Subcutaneous abdominal adipose tissue (tissue), 5 donors: ENCODE measurements around the gene ALOX15.
"Not testable (repeated sequence)": the region's sequence is repeated elsewhere in the genome, so short reads cannot be mapped to it uniquely, and the experiment has no call there.

Source experiments
- H3K27ac ChIP-seq: one replicate; pipeline ENCODE4 v1.7.0; 2013; ENCODE audit warnings: low read depth, mild to moderate bottlenecking, inconsistent platforms, low read length, moderate library complexity
- H3K27me3 ChIP-seq, 5 donors: one replicate each; pipeline ENCODE4 v1.7.0; 2013; ENCODE audit warnings: low read length in 5 of 5, inconsistent platforms in 1 of 5; ENCODE audit not compliant: control insufficient read depth in 5 of 5, insufficient read depth in 4 of 5
- H3K36me3 ChIP-seq, 5 donors: one replicate each; pipeline ENCODE4 v1.7.0; 2013; ENCODE audit warnings: low read length in 5 of 5; ENCODE audit not compliant: control insufficient read depth in 5 of 5, insufficient read depth in 5 of 5
- H3K4me1 ChIP-seq, 5 donors: one replicate each; pipeline ENCODE4 v1.7.0; 2013; ENCODE audit warnings: low read length in 5 of 5, mild to moderate bottlenecking in 3 of 5, moderate library complexity in 1 of 5; ENCODE audit not compliant: control insufficient read depth in 5 of 5, insufficient read depth in 5 of 5
- H3K4me3 ChIP-seq, 5 donors: one replicate each; pipeline ENCODE4 v1.7.0; 2013; ENCODE audit warnings: low read length in 5 of 5, low read depth in 1 of 5
- H3K9ac ChIP-seq, 5 donors: one replicate each; pipeline ENCODE4 v1.7.0; 2013; ENCODE audit warnings: low read length in 5 of 5, mild to moderate bottlenecking in 4 of 5, moderate library complexity in 3 of 5
- H3K9me3 ChIP-seq, 5 donors: one replicate each; pipeline ENCODE4 v1.7.0; 2013; ENCODE audit warnings: low read length in 5 of 5; ENCODE audit not compliant: control insufficient read depth in 5 of 5
- donor health status: healthy.
- donor health status: healthy.
- donor health status: healthy.
- donor health status: healthy.
- donor health status: healthy.

ALOX15 gene

GRCh38 chr17:4590981-4591453 lies 50.5 kb downstream of the ALOX15 start:
- peaks cover 0 to 2% (median 0%) of the 10 kb centered on the region in 5 donors for H3K4me1 ChIP-seq

GRCh38 chr17:4590042-4590441 lies 51.4 kb downstream of the ALOX15 start:
- not testable (repeated sequence) for H3K9ac ChIP-seq, H3K27ac ChIP-seq, H3K9me3 ChIP-seq, H3K4me3 ChIP-seq, H3K36me3 ChIP-seq, H3K4me1 ChIP-seq
- peaks cover 7 to 28% (median 17%) of the 10 kb centered on the region in 5 donors for H3K27me3 ChIP-seq

More at GRCh38 chr17:4590981-4591453, 50.5 kb downstream of the ALOX15 start:
- Histone ChIP-seq H3K27ac (no peak overlapping the region), H3K4me3 (no peak overlapping the region), H3K9ac (no peak overlapping the region), H3K36me3 (no peaks in the 10 kb centered on the region), H3K9me3 (no peaks in the 10 kb centered on the region), H3K27me3 (peaks cover 5 to 18% (median 9%) of the 10 kb centered on the region in 5 donors)

- no peak overlapping the region for H3K9ac ChIP-seq
- peaks cover 0 to 10% (median 4%) of the 10 kb centered on the region in 5 donors for H3K4me1 ChIP-seq
- no peak overlapping the region for H3K4me3 ChIP-seq
Measured at GRCh38 chr17:4588898-4589625, 52.4 kb downstream of the ALOX15 start.

GRCh38 chr17:4588391-4588790 lies 53.1 kb downstream of the ALOX15 start:
- Histone ChIP-seq H3K4me3 (no peak overlapping the region), H3K9ac (no peak overlapping the region), H3K9me3 (no peaks in the 10 kb centered on the region), H3K36me3 (no peaks in the 10 kb centered on the region), H3K27ac (no peak overlapping the region), H3K27me3 (peaks cover 14 to 38% (median 31%) of the 10 kb centered on the region in 5 donors), H3K4me1 (peaks cover 0 to 16% (median 9%) of the 10 kb centered on the region in 5 donors)

More at GRCh38 chr17:4588898-4589625, 52.4 kb downstream of the ALOX15 start:
- Histone ChIP-seq H3K9me3 (no peaks in the 10 kb centered on the region), H3K27me3 (peaks cover 11 to 32% (median 24%) of the 10 kb centered on the region in 5 donors), H3K36me3 (no peaks in the 10 kb centered on the region), H3K27ac (no peak overlapping the region)

GRCh38 chr17:4587803-4588202 lies 53.7 kb downstream of the ALOX15 start:
- Histone ChIP-seq H3K27ac (no peak overlapping the region), H3K4me3 (no peak overlapping the region), H3K4me1 (peaks cover 0 to 16% (median 9%) of the 10 kb centered on the region in 5 donors)

GRCh38 chr17:4587195-4587594 lies 54.3 kb downstream of the ALOX15 start:
- Histone ChIP-seq H3K27me3 (peaks cover 25 to 47% (median 43%) of the 10 kb centered on the region in 5 donors), H3K36me3 (no peaks in the 10 kb centered on the region), H3K9ac (no peak overlapping the region), H3K9me3 (no peaks in the 10 kb centered on the region), H3K27ac (no peak overlapping the region), H3K4me3 (no peak overlapping the region), H3K4me1 (peaks cover 0 to 16% (median 9%) of the 10 kb centered on the region in 5 donors)

More at GRCh38 chr17:4587803-4588202, 53.7 kb downstream of the ALOX15 start:
- Histone ChIP-seq H3K9ac (no peak overlapping the region), H3K36me3 (no peaks in the 10 kb centered on the region), H3K9me3 (no peaks in the 10 kb centered on the region), H3K27me3 (peaks cover 20 to 44% (median 37%) of the 10 kb centered on the region in 5 donors)

- H3K4me1 ChIP-seq: peaks cover 0 to 16% (median 9%) of the 10 kb centered on the region in 5 donors
- no peaks in the 10 kb centered on the region for H3K9me3 ChIP-seq
- no peaks in the 10 kb centered on the region for H3K36me3 ChIP-seq
- no peak overlapping the region for H3K27ac ChIP-seq
- H3K4me3 ChIP-seq: no peak overlapping the region
- peaks cover 20 to 54% (median 48%) of the 10 kb centered on the region in 5 donors for H3K27me3 ChIP-seq
- H3K9ac ChIP-seq: no peak overlapping the region
Measured at GRCh38 chr17:4586043-4586442, 55.4 kb downstream of the ALOX15 start.

GRCh38 chr17:4585638-4585994 lies 55.9 kb downstream of the ALOX15 start:
- Histone ChIP-seq H3K27ac (no peak overlapping the region), H3K4me3 (no peak overlapping the region), H3K36me3 (no peaks in the 10 kb centered on the region), H3K27me3 (peaks cover 20 to 55% (median 46%) of the 10 kb centered on the region in 5 donors), H3K4me1 (peaks cover 0 to 16% (median 9%) of the 10 kb centered on the region in 5 donors), H3K9me3 (no peaks in the 10 kb centered on the region), H3K9ac (no peak overlapping the region)

- Histone ChIP-seq H3K36me3 (no peaks in the 10 kb centered on the region), H3K4me1 (peaks cover 0 to 16% (median 9%) of the 10 kb centered on the region in 5 donors), H3K4me3 (peak overlapping the region in 2 of 5 donors; percentile 55 to 61), H3K9me3 (no peaks in the 10 kb centered on the region), H3K27ac (no peak overlapping the region), H3K27me3 (peaks cover 20 to 56% (median 46%) of the 10 kb centered on the region in 5 donors), H3K9ac (no peak overlapping the region)
Measured at GRCh38 chr17:4584917-4585637, 56.4 kb downstream of the ALOX15 start.
